Neural cell (in vitro differentiated cells): ENCODE data around the gene DAAM2. TPM values are rescaled to one million over a fixed set of nuclear protein-coding genes. Genes with fewer than 3 reads are reported as not detected.

ENCODE experiments used
- H2AFZ ChIP-seq: fragments of 200-600, 300-800 bp; sonication (generic), shearing (Covaris generic); 2 replicates; pipeline ENCODE4 v1.6.0; 2014; ENCODE audit warnings: low read depth, mild to moderate bottlenecking, antibody characterized with exemption, low read length, moderate library complexity
- H3F3A ChIP-seq: fragments of 200-600 bp; shearing (Covaris generic); 2 replicates; pipeline ENCODE4 v1.6.1; 2016; ENCODE audit warnings: mild to moderate bottlenecking, moderate library complexity, mixed read lengths, antibody characterized with exemption, low read length; ENCODE audit not compliant: insufficient read depth, poor library complexity, severe bottlenecking
- H3K27ac ChIP-seq: fragments of 200-600, 300-800 bp; sonication (generic), shearing (Covaris generic); 2 replicates; pipeline ENCODE4 v1.5.1; 2014; ENCODE audit warnings: mild to moderate bottlenecking, low read length, moderate library complexity
- H3K27me3 ChIP-seq: fragments of 300-800, 200-600 bp; sonication (generic), shearing (Covaris generic); 2 replicates; pipeline ENCODE4 v1.6.0; 2014; ENCODE audit warnings: mild to moderate bottlenecking, low read depth, low read length, moderate library complexity; ENCODE audit not compliant: insufficient read depth
- H3K36me3 ChIP-seq: fragments of 300-800, 200-600 bp; sonication (generic), shearing (Covaris generic); 2 replicates; pipeline ENCODE4 v1.5.1; 2014; ENCODE audit warnings: mild to moderate bottlenecking, antibody characterized with exemption, low read length, moderate library complexity; ENCODE audit not compliant: insufficient read depth
- H3K4me2 ChIP-seq: fragments of 300-800, 200-600 bp; sonication (generic), shearing (Covaris generic); 2 replicates; pipeline ENCODE4 v1.6.0; 2014; ENCODE audit warnings: mild to moderate bottlenecking, low read length
- H3K4me3 ChIP-seq: fragments of 300-800, 200-600 bp; sonication (generic), shearing (Covaris generic); 2 replicates; pipeline ENCODE4 v1.5.1; 2014; ENCODE audit warnings: mild to moderate bottlenecking, low read length, moderate library complexity
- H3K79me2 ChIP-seq: fragments of 200-600 bp; shearing (Covaris generic); replicated peaks from 2 replicates; pipeline ENCODE4 v1.6.0; 2014; ENCODE audit warnings: mild to moderate bottlenecking, low read length, moderate library complexity; ENCODE audit not compliant: insufficient read depth
- H3K9ac ChIP-seq: fragments of 300-800, 200-600 bp; sonication (generic), shearing (Covaris generic); 2 replicates; pipeline ENCODE4 v1.6.1; 2016; ENCODE audit warnings: mild to moderate bottlenecking, low read length, mixed read lengths
- H3K9me2 ChIP-seq: fragments of 200-600 bp; shearing (Covaris generic); 2 replicates; pipeline ENCODE4 v1.6.1; 2016; ENCODE audit warnings: mild to moderate bottlenecking, low read length, mixed read lengths; ENCODE audit not compliant: insufficient read depth
- H3K9me3 ChIP-seq: fragments of 200-600, 300-800 bp; sonication (generic), shearing (Covaris generic); 2 replicates; pipeline ENCODE4 v1.6.1; 2016; ENCODE audit warnings: mild to moderate bottlenecking, mixed run types, low read length, moderate library complexity, mixed read lengths
- H4K20me1 ChIP-seq: fragments of 200-600 bp; shearing (Covaris generic); 2 replicates; pipeline ENCODE4 v1.6.1; 2016; ENCODE audit warnings: mild to moderate bottlenecking, mixed run types; ENCODE audit not compliant: insufficient read depth
- CTCF ChIP-seq: fragments of 450-650 bp; IDR thresholded peaks from 2 replicates; pipeline ENCODE4 v1.5.1; 2014; ENCODE audit warnings: antibody characterized with exemption, mild to moderate bottlenecking, moderate library complexity; ENCODE audit not compliant: poor library complexity, severe bottlenecking
- EP300 ChIP-seq: fragments of 450-650 bp; conservative IDR thresholded peaks from 2 replicates; pipeline ENCODE4 v1.6.1; 2014; ENCODE audit warnings: antibody characterized with exemption, mild to moderate bottlenecking, moderate library complexity; ENCODE audit not compliant: poor library complexity, severe bottlenecking
- EZH2 ChIP-seq: fragments of 200-600, 300-800 bp; shearing (Covaris generic), sonication (generic); IDR thresholded peaks from 2 replicates; pipeline ENCODE4 v1.6.1; 2014; ENCODE audit warnings: antibody characterized with exemption, low read length, borderline replicate concordance, mild to moderate bottlenecking; ENCODE audit not compliant: insufficient read depth, poor library complexity, severe bottlenecking
- MXI1 ChIP-seq: fragments of 450-650 bp; conservative IDR thresholded peaks from 2 replicates; pipeline ENCODE4 v1.6.1; 2014; ENCODE audit warnings: antibody characterized with exemption, mild to moderate bottlenecking; ENCODE audit not compliant: poor library complexity, severe bottlenecking
- POLR2AphosphoS5 ChIP-seq: IDR thresholded peaks from 2 replicates; pipeline ENCODE4 v1.6.1; 2012
- RAD21 ChIP-seq: fragments of 450-650 bp; conservative IDR thresholded peaks from 2 replicates; pipeline ENCODE4 v1.6.1; 2014; ENCODE audit warnings: antibody characterized with exemption, mild to moderate bottlenecking, moderate library complexity
- REST ChIP-seq: IDR thresholded peaks from 2 replicates; pipeline ENCODE4 v1.6.1; 2012; ENCODE audit warnings: borderline replicate concordance
- SMC3 ChIP-seq: fragments of 450-650 bp; conservative IDR thresholded peaks from 2 replicates; pipeline ENCODE4 v1.6.1; 2014; ENCODE audit warnings: antibody characterized with exemption, mild to moderate bottlenecking, moderate library complexity; ENCODE audit not compliant: poor library complexity
- TAF1 ChIP-seq: IDR thresholded peaks from 2 replicates; pipeline ENCODE4 v1.6.1; 2012; ENCODE audit warnings: low read depth
- polyA plus RNA-seq: library from polyadenylated mRNA; depleted of rRNA; stranded (reverse); fragments of >200 nt; gene quantifications from 2 replicates; pipeline ENCODE4 v1.2.3, GENCODE V29; 2014

Gene DAAM2
- polyA plus RNA-seq, 1 donor from 2014 or later = 1.2 TPM

GRCh38 chr6:39889229-39889628 is 97.1 kb downstream of the DAAM2 start:
- Histone ChIP-seq H3K79me2 (no peaks in the 10 kb centered on the region), H3K36me3 (no peaks in the 10 kb centered on the region), H2AFZ (no peak overlapping the region), H3F3A (no peaks in the 10 kb centered on the region), H4K20me1 (no peaks in the 10 kb centered on the region), H3K9me2 (no peaks in the 10 kb centered on the region), H3K9me3 (no peaks in the 10 kb centered on the region), H3K4me3 (no peak overlapping the region), H3K27ac (no peak overlapping the region), H3K27me3 (no peaks in the 10 kb centered on the region), H3K4me2 (no peak overlapping the region), H3K9ac (no peak overlapping the region)
- no peak for TF ChIP-seq TAF1
- no peak for TF ChIP-seq REST
- TF ChIP-seq RAD21 = no peak
- TF ChIP-seq EZH2 = no peak
- TF ChIP-seq CTCF = no peak
- TF ChIP-seq EP300 = no peak
- no peak for TF ChIP-seq MXI1
- TF ChIP-seq SMC3 = no peak
- no peak for TF ChIP-seq POLR2AphosphoS5

- no peak overlapping the region for H3K9ac ChIP-seq
- H3K27ac ChIP-seq = no peak overlapping the region
- no peaks in the 10 kb centered on the region for H3K9me2 ChIP-seq
- no peak overlapping the region for H2AFZ ChIP-seq
- no peak overlapping the region for H3K4me3 ChIP-seq
- no peaks in the 10 kb centered on the region for H3K79me2 ChIP-seq
- H3K27me3 ChIP-seq = no peaks in the 10 kb centered on the region
- H3K36me3 ChIP-seq = no peaks in the 10 kb centered on the region
- no peaks in the 10 kb centered on the region for H3F3A ChIP-seq
- H3K4me2 ChIP-seq = no peak overlapping the region
- TF ChIP-seq MXI1 (no peak), EP300 (no peak), EZH2 (no peak), POLR2AphosphoS5 (no peak), SMC3 (no peak), RAD21 (no peak), TAF1 (no peak), REST (no peak), CTCF (no peak)
- no peaks in the 10 kb centered on the region for H4K20me1 ChIP-seq
- no peaks in the 10 kb centered on the region for H3K9me3 ChIP-seq
Observed at GRCh38 chr6:39891353-39891752, 99.2 kb downstream of the DAAM2 start.
